ACHN (cell line): ENCODE results near the gene RPS14.

Experiments used
- DNase-seq: peaks from one replicate; pipeline ENCODE4 v3.0.0-alpha.2; 2015
- in situ Hi-C: cut with HindIII; loops from 2 replicates; pipeline ENCODE4 v1.10.0; 2017; ENCODE audit warnings: low sequenced_read_pairs, low pct_ligation_motif_present, low pct_unique_long_range_greater_than_20kb

The RPS14 gene

GRCh38 chr5:150449517-150450339 lies at the start of gene RPS14:
TSS of gene RPS14 (minus strand) at chr5:150449739. CDS start at chr5:150447733, 2,006 bp downstream.
- in situ Hi-C loops: no loop called here

GRCh38 chr5:150498971-150499370 lies 49.4 kb upstream of the RPS14 start:
- in situ Hi-C loops: no loop called here
- no peak for DNase-seq

More at GRCh38 chr5:150449517-150450339, at the start of gene RPS14:
- DNase-seq: peak; percentile 87

GRCh38 chr5:150498501-150498900 lies 49.0 kb upstream of the RPS14 start:
- in situ Hi-C loops: no loop called here
- no peak for DNase-seq

GRCh38 chr5:150497989-150498317 lies 48.4 kb upstream of the RPS14 start:
- DNase-seq: no peak
- in situ Hi-C loops: no loop called here

GRCh38 chr5:150497274-150497988 lies 47.9 kb upstream of the RPS14 start:
- peak; percentile 91 for DNase-seq
- in situ Hi-C loops: no loop called here

- DNase-seq: no peak
- in situ Hi-C loops: no loop called here
Measured at GRCh38 chr5:150496534-150496933, 47.0 kb upstream of the RPS14 start.

GRCh38 chr5:150496098-150496497 lies 46.6 kb upstream of the RPS14 start:
- in situ Hi-C loops: no loop called here
- DNase-seq: no peak

GRCh38 chr5:150492621-150493020 lies 43.1 kb upstream of the RPS14 start:
- peak; percentile 36 for DNase-seq
- in situ Hi-C loops: no loop called here

- in situ Hi-C loops: no loop called here
Measured at GRCh38 chr5:150491876-150492275, 42.3 kb upstream of the RPS14 start.

GRCh38 chr5:150490754-150491153 lies 41.2 kb upstream of the RPS14 start:
- in situ Hi-C loops: no loop called here
- no peak for DNase-seq

More at GRCh38 chr5:150491876-150492275, 42.3 kb upstream of the RPS14 start:
- DNase-seq: no peak

- DNase-seq: no peak
- in situ Hi-C loops: no loop called here
Measured at GRCh38 chr5:150490296-150490669, 40.7 kb upstream of the RPS14 start.

- in situ Hi-C loops: no loop called here
- no peak for DNase-seq
Measured at GRCh38 chr5:150489360-150490295, 40.1 kb upstream of the RPS14 start.

GRCh38 chr5:150488519-150489359 lies 39.2 kb upstream of the RPS14 start:
- in situ Hi-C loops: no loop called here
- no peak for DNase-seq

GRCh38 chr5:150487199-150488061 lies 37.9 kb upstream of the RPS14 start:
- DNase-seq: peak; percentile 50
- in situ Hi-C loops: no loop called here

GRCh38 chr5:150486402-150487198 lies 37.1 kb upstream of the RPS14 start:
- peak; percentile 68 for DNase-seq
- in situ Hi-C loops: no loop called here

GRCh38 chr5:150485693-150486401 lies 36.3 kb upstream of the RPS14 start:
- in situ Hi-C loops: no loop called here
- peak; percentile 46 for DNase-seq
